Panc1 (cell line): Measurements from ENCODE around the gene EPS8L2. TPM values are rescaled to one million over a fixed set of nuclear protein-coding genes. Genes with fewer than 3 reads are reported as not detected.

ENCODE experiments used
- ATAC-seq: fragments of 200-7000 bp; cut with Tn5 transposase; 2 replicates; pipeline ENCODE4 v1.9.1; 2020; ENCODE audit warnings: mild to moderate bottlenecking, moderate library complexity
- BruUV-seq: library from RNA; stranded (reverse); fragments of 400-500 nt; replicated peaks from 2 replicates; lab custom pipeline; 2021; lab: Mats Ljungman, UMichigan
- CTCF ChIA-PET: fragments of 300-600 bp; sonication (Branson Sonifier 250); formaldehyde crosslinking; loops from one replicate; lab custom pipeline; 2022; ENCODE audit warnings: antibody characterized with exemption; lab: Charles Lee
- POLR2A ChIA-PET: fragments of 300-600 bp; sonication (Branson Sonifier 250); formaldehyde crosslinking; loops from one replicate; lab custom pipeline; 2022; ENCODE audit warnings: antibody characterized with exemption; lab: Charles Lee
- DNase-seq: peaks from one replicate; pipeline ENCODE4 v3.0.0-alpha.2; 2010; ENCODE audit warnings: low read depth, low spot score
- H3K27ac ChIP-seq: 2 replicates; pipeline ENCODE4 v1.5.1; 2011; ENCODE audit warnings: mild to moderate bottlenecking, low read length, inconsistent platforms
- H3K27me3 ChIP-seq: fragments of 200-500 bp; sonication (Bioruptor generic); 2 replicates; pipeline ENCODE4 v1.6.0; 2014; ENCODE audit warnings: low read length, inconsistent platforms; ENCODE audit not compliant: control insufficient read depth, insufficient read depth
- H3K36me3 ChIP-seq: fragments of 200-500 bp; sonication (Bioruptor generic); 2 replicates; pipeline ENCODE4 v1.5.1; 2014; ENCODE audit warnings: inconsistent platforms, mild to moderate bottlenecking, low read length, moderate library complexity; ENCODE audit not compliant: control insufficient read depth, insufficient read depth
- H3K4me1 ChIP-seq: 2 replicates; pipeline ENCODE4 v1.5.1; 2011; ENCODE audit warnings: inconsistent platforms, mild to moderate bottlenecking, low read length, moderate library complexity; ENCODE audit not compliant: control insufficient read depth, insufficient read depth
- H3K4me3 ChIP-seq, 2 experiments: 2 replicates each; pipeline ENCODE4 v1.5.1; 2011 to 2012; ENCODE audit warnings: low read depth in 2 of 2, low read length in 2 of 2, mild to moderate bottlenecking in 2 of 2, inconsistent platforms in 1 of 2, moderate library complexity in 1 of 2
- H3K9me3 ChIP-seq: fragments of 200-500 bp; sonication (Bioruptor generic); 2 replicates; pipeline ENCODE4 v1.5.1; 2014; ENCODE audit warnings: low read depth, mild to moderate bottlenecking, inconsistent platforms, low read length, moderate library complexity; ENCODE audit not compliant: control insufficient read depth, insufficient read depth
- POLR2AphosphoS5 ChIP-seq: IDR thresholded peaks from 2 replicates; pipeline ENCODE4 v1.6.1; 2012; ENCODE audit warnings: mild to moderate bottlenecking, low read depth, low read length, moderate library complexity
- SIN3A ChIP-seq: IDR thresholded peaks from 2 replicates; pipeline ENCODE4 v1.6.1; 2012; ENCODE audit warnings: low read depth, mild to moderate bottlenecking, low read length, moderate library complexity, borderline replicate concordance; ENCODE audit not compliant: insufficient read depth
- TCF7L2 ChIP-seq: IDR thresholded peaks from 2 replicates; pipeline ENCODE4 v1.6.1; 2011; ENCODE audit warnings: mild to moderate bottlenecking, low read depth, low read length, inconsistent platforms
- in situ Hi-C: cut with HindIII; loops from 2 replicates; pipeline ENCODE4 v1.10.0; 2016; ENCODE audit warnings: low sequenced_read_pairs, low pct_unique_long_range_greater_than_20kb
- intact Hi-C: fragments of 100-400 bp; cut with micrococcal nuclease; formaldehyde crosslinking; loops from one replicate; pipeline ENCODE4 v1.10.0; 2022; ENCODE audit not compliant: unreplicated experiment
- total RNA-seq: library from RNA; stranded (reverse); gene quantifications from one replicate; pipeline ENCODE4 v1.2.1, GENCODE V29; 2021; ENCODE audit not compliant: unreplicated experiment
- TF ChIP-seq, protein P1 (sequence below): fragments of 450-650 bp; IDR thresholded peaks from 2 replicates; pipeline ENCODE4 v1.5.1; 2017; ENCODE audit warnings: mild to moderate bottlenecking
- TF ChIP-seq, protein P2 (sequence below), 2 experiments: IDR thresholded peaks; 2 replicates each; pipeline ENCODE4 v1.6.1; 2011 to 2012; ENCODE audit warnings: low read depth in 2 of 2, control low read depth in 1 of 2, low read length in 1 of 2, mild to moderate bottlenecking in 1 of 2, moderate library complexity in 1 of 2; ENCODE audit not compliant: insufficient read depth in 1 of 2

EPS8L2 gene
- total RNA-seq, 1 experiment from 2014 or later: 256 TPM

DNA sequence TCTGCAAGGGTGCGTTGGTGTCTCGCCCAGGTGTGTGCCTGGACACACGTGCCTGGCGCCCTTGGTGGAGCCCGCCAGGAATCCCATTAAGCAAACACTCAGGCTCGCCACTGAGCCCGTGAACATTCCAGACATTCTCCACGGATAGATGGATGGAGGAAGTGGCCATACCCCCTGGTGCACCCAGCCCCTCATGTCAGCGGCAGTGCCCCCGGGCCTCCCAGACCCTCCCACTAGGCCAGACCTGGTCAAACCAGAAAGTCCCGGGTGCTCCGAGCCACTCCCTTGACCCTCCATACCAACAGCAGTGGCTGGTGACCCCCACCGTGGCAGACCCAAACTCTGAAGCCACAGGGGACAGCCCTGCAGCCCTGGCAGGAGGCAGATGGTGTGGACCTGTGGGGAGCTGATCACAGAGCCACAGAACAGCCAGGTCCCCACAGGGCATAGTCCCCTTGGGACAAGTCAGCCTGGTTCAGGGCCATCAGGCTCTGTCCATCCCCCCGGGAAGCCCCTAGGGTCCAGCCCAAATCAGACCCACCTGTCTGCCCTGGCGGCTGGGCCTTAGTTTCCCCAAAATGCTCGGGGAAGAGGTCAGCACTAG lies 1.9 kb downstream of the EPS8L2 start:
- no peaks in the 10 kb centered on the region for H3K9me3 ChIP-seq
- POLR2A ChIA-PET: no interaction called here
- CTCF ChIA-PET: no interaction called here
- in situ Hi-C loops: no loop called here
- BruUV-seq: no TSS peak
- H3K4me3 ChIP-seq: peak overlapping the region; percentile 58 to 91
- peaks cover 70% of the 10 kb centered on the region for H3K4me1 ChIP-seq
- no peaks in the 10 kb centered on the region for H3K27me3 ChIP-seq
- no peak for ATAC-seq
- TF ChIP-seq POLR2AphosphoS5: no peak
- no peak for TF ChIP-seq SIN3A
- TF ChIP-seq, protein P1, sequence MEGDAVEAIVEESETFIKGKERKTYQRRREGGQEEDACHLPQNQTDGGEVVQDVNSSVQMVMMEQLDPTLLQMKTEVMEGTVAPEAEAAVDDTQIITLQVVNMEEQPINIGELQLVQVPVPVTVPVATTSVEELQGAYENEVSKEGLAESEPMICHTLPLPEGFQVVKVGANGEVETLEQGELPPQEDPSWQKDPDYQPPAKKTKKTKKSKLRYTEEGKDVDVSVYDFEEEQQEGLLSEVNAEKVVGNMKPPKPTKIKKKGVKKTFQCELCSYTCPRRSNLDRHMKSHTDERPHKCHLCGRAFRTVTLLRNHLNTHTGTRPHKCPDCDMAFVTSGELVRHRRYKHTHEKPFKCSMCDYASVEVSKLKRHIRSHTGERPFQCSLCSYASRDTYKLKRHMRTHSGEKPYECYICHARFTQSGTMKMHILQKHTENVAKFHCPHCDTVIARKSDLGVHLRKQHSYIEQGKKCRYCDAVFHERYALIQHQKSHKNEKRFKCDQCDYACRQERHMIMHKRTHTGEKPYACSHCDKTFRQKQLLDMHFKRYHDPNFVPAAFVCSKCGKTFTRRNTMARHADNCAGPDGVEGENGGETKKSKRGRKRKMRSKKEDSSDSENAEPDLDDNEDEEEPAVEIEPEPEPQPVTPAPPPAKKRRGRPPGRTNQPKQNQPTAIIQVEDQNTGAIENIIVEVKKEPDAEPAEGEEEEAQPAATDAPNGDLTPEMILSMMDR: no peak
- no peak for TF ChIP-seq TCF7L2
- TF ChIP-seq, protein P2, sequence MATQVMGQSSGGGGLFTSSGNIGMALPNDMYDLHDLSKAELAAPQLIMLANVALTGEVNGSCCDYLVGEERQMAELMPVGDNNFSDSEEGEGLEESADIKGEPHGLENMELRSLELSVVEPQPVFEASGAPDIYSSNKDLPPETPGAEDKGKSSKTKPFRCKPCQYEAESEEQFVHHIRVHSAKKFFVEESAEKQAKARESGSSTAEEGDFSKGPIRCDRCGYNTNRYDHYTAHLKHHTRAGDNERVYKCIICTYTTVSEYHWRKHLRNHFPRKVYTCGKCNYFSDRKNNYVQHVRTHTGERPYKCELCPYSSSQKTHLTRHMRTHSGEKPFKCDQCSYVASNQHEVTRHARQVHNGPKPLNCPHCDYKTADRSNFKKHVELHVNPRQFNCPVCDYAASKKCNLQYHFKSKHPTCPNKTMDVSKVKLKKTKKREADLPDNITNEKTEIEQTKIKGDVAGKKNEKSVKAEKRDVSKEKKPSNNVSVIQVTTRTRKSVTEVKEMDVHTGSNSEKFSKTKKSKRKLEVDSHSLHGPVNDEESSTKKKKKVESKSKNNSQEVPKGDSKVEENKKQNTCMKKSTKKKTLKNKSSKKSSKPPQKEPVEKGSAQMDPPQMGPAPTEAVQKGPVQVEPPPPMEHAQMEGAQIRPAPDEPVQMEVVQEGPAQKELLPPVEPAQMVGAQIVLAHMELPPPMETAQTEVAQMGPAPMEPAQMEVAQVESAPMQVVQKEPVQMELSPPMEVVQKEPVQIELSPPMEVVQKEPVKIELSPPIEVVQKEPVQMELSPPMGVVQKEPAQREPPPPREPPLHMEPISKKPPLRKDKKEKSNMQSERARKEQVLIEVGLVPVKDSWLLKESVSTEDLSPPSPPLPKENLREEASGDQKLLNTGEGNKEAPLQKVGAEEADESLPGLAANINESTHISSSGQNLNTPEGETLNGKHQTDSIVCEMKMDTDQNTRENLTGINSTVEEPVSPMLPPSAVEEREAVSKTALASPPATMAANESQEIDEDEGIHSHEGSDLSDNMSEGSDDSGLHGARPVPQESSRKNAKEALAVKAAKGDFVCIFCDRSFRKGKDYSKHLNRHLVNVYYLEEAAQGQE (IDR thresholded peaks at IDR 0.05; ENCODE audit: insufficient read depth in 1 of 2, low read depth in 2 of 2, low read length in 1 of 2): no peak
- intact Hi-C loops: no loop called here
- no peak for DNase-seq
- peak overlapping the region; percentile 93 for H3K27ac ChIP-seq
- H3K36me3 ChIP-seq: no peaks in the 10 kb centered on the region; the same call in 1 of the 2 replicates

DNA sequence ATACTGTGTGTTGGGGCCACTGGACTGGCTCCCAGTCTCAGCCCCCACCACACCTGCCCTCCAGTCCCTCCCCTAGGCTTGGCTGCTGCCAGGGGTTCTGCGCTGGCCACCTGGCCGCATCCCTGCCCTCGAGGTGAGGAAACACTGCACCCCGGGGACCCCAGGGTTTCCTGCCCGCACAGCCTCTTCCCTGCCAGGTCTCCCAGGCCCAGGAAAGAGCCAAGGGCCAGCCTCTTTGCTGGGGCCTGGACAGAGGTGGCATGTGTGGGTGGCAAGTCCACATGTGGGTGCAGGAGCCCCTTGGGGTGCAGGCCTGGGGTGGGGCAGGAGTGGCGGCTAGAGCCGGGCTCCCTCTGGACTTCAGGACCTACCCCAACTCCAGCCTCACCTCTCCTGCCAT lies 2.5 kb downstream of the EPS8L2 start:
- TF ChIP-seq, protein P2 (IDR thresholded peaks at IDR 0.05; ENCODE audit: insufficient read depth in 1 of 2, low read depth in 2 of 2, low read length in 1 of 2): no peak
- TF ChIP-seq SIN3A (no peak), POLR2AphosphoS5 (no peak), TCF7L2 (no peak)
- TF ChIP-seq, protein P1: no peak
- ATAC-seq: no peak
- intact Hi-C loops (no loop called here), in situ Hi-C loops (no loop called here)
- BruUV-seq: no TSS peak
- Histone ChIP-seq H3K27me3 (no peaks in the 10 kb centered on the region), H3K36me3 (no peaks in the 10 kb centered on the region; the same call in 1 of the 2 replicates), H3K4me1 (peaks cover 66% of the 10 kb centered on the region), H3K27ac (peak overlapping the region; percentile 93), H3K9me3 (no peaks in the 10 kb centered on the region), H3K4me3 (no peak overlapping the region; a peak in 1 of 4 replicates)
- ChIA-PET CTCF (no interaction called here), POLR2A (no interaction called here)
- DNase-seq: no peak
